Measurements from ENCODE around the gene CEP250.
A peak's percentile ranks its signal among the peaks of the same experiment; 100 is the strongest.

DNA sequence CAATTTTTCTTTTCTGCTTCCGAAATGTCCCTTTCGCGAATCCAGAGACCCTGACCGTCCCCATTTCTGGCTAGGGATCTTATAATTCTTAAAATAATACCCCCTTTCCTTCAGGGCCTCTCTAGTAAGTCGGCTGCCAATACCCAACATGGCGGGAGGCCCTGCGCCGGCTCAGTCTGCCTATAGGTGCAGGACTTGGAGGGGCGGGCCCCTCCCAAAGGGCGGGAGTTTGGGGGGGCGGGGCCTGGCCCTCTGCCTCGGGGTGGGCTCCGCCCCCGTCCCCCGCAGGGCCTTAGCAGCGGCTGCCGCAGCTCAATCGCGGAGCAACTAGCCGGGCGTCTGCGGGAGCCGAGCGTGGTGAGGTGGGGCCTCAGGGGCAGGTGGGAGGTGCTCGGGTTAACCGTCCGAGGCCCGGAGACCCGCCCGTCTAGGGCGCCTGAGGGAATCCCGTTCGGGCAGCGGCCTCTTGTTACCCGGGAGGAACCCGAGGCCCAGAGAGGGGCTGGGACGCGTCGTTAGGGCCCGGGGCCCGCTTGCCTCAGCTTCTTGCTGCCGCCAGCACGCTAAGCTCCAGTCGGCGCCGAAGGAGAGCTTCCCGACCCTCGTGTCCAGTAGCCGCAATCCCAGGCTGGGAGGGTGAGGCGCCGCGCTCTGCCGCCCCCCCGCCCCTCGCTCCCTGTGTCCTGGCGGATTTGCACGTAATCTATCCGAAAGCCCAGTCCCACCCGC, at the start of gene CEP250:
- TF ChIP-seq, protein P1, sequence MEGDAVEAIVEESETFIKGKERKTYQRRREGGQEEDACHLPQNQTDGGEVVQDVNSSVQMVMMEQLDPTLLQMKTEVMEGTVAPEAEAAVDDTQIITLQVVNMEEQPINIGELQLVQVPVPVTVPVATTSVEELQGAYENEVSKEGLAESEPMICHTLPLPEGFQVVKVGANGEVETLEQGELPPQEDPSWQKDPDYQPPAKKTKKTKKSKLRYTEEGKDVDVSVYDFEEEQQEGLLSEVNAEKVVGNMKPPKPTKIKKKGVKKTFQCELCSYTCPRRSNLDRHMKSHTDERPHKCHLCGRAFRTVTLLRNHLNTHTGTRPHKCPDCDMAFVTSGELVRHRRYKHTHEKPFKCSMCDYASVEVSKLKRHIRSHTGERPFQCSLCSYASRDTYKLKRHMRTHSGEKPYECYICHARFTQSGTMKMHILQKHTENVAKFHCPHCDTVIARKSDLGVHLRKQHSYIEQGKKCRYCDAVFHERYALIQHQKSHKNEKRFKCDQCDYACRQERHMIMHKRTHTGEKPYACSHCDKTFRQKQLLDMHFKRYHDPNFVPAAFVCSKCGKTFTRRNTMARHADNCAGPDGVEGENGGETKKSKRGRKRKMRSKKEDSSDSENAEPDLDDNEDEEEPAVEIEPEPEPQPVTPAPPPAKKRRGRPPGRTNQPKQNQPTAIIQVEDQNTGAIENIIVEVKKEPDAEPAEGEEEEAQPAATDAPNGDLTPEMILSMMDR (conservative IDR thresholded peaks at IDR 0.05; ENCODE audit: low read depth, low read length), result no peak
- TF ChIP-seq POLR2A (IDR thresholded peaks at IDR 0.05; ENCODE audit: low read depth, low read length) (0 out of 2 replicates have a peak, but pooled peaks have one; percentile 43), FOS (IDR thresholded peaks at IDR 0.05; ENCODE audit: low read depth, low read length) (no peak), RFX5 (IDR thresholded peaks at IDR 0.05; ENCODE audit: low read depth, low read length) (no peak), MXI1 (IDR thresholded peaks at IDR 0.05; ENCODE audit: borderline replicate concordance, low read depth, low read length) (no peak), BHLHE40 (IDR thresholded peaks at IDR 0.05; ENCODE audit: low read depth, low read length) (no peak), CHD1 (IDR thresholded peaks at IDR 0.05; ENCODE audit: low read depth, low read length) (no peak), SMC3 (IDR thresholded peaks at IDR 0.05; ENCODE audit: low read depth, low read length) (no peak), RAD21 (IDR thresholded peaks at IDR 0.05; ENCODE audit: low read length) (no peak), NFE2L2 (IDR thresholded peaks at IDR 0.05; ENCODE audit: low read depth, low read length) (no peak), MAFK (IDR thresholded peaks at IDR 0.05; ENCODE audit: low read depth, low read length) (no peak), CEBPB (IDR thresholded peaks at IDR 0.05; ENCODE audit: low read depth, low read length) (no peak)
